ENCODE data around the gene LLPH. TPM values are rescaled to one million over a fixed set of nuclear protein-coding genes. Genes with fewer than 3 reads are reported as not detected.

LLPH gene
- total and polyA plus RNA-seq, 12 donors = 5.5 to 145 (median 33.3) TPM

DNA sequence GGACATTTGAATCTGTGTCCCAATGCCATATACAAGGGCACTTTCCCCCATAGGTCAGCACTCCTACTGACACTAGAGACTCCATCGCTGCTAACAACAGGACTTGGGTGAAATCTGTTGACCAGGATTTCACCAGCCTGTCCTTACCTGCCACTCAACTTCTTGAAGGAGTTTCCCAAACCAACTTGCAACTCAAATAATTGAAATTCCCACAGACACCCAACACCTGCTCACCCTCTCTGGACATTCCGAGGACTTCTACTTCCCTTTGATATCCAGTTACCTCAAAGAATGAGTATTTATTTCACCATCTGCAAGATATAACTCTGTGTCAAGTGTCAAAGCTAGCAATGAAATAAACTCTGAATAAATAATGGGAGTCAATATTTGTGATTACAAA lies 44.6 kb downstream of the LLPH start:
- H3K27ac ChIP-seq = no peak overlapping the region
- intact Hi-C loops (cut with DNase I) = loop anchor here in 1 of 2 donors (10.0 kb wide), 1 partner anchor 491 kb away; no protein-coding TSS in a partner anchor
- TF ChIP-seq POLR2A (IDR thresholded peaks at IDR 0.05) = no peak
- TF ChIP-seq, protein P1, sequence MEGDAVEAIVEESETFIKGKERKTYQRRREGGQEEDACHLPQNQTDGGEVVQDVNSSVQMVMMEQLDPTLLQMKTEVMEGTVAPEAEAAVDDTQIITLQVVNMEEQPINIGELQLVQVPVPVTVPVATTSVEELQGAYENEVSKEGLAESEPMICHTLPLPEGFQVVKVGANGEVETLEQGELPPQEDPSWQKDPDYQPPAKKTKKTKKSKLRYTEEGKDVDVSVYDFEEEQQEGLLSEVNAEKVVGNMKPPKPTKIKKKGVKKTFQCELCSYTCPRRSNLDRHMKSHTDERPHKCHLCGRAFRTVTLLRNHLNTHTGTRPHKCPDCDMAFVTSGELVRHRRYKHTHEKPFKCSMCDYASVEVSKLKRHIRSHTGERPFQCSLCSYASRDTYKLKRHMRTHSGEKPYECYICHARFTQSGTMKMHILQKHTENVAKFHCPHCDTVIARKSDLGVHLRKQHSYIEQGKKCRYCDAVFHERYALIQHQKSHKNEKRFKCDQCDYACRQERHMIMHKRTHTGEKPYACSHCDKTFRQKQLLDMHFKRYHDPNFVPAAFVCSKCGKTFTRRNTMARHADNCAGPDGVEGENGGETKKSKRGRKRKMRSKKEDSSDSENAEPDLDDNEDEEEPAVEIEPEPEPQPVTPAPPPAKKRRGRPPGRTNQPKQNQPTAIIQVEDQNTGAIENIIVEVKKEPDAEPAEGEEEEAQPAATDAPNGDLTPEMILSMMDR (IDR thresholded peaks at IDR 0.05) = no peak
- no peak overlapping the region for H3K4me3 ChIP-seq
- 92 to 100% (median 96%) methylated on average over 2 of the region's 2 CpGs for WGBS, 4 donors
- no peaks in the 10 kb centered on the region for H3K9me3 ChIP-seq (replicated peaks in 1 of 3)
- H3K4me1 ChIP-seq (replicated peaks in 1 of 2) = no peaks in the 10 kb centered on the region
- H3K27me3 ChIP-seq = peaks cover 4% of the 10 kb centered on the region
- H3K36me3 ChIP-seq (replicated peaks in 1 of 2) = no peaks in the 10 kb centered on the region
- no peak for DNase-seq

DNA sequence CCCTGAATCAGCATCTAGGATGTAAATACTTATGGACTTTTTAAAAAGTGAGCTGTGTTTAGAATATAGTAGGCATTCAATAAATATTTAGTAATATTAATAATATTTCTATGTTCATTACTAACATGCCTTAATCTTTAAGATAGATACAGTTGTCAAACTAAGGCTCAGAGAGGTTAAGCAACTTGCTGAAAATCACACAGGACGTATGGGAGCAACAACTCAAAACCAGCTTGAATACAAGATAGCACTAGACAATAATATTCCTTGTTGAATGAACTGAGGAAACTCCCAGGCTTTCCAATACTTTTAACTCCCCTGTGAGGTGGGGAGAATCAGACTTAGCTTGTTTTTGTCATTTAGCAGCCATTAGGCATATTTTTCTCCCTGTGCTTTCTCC lies 45.3 kb downstream of the LLPH start:
- H3K9me3 ChIP-seq (replicated peaks in 1 of 3) = no peaks in the 10 kb centered on the region
- H3K4me3 ChIP-seq = no peak overlapping the region
- H3K4me1 ChIP-seq (replicated peaks in 1 of 2) = no peaks in the 10 kb centered on the region
- TF ChIP-seq POLR2A (IDR thresholded peaks at IDR 0.05) = no peak
- TF ChIP-seq, protein P1 (IDR thresholded peaks at IDR 0.05) = no peak
- no peak overlapping the region for H3K27ac ChIP-seq
- no peaks in the 10 kb centered on the region for H3K36me3 ChIP-seq (replicated peaks in 1 of 2)
- intact Hi-C loops (cut with DNase I) = loop anchor here in 1 of 2 donors (10.0 kb wide), 1 partner anchor 490 kb away; no protein-coding TSS in a partner anchor
- WGBS, 4 donors = 70 to 90% (median 77%) methylated on average over 1 of the region's 1 CpG
- no peak for DNase-seq
- H3K27me3 ChIP-seq = peaks cover 4% of the 10 kb centered on the region

DNA sequence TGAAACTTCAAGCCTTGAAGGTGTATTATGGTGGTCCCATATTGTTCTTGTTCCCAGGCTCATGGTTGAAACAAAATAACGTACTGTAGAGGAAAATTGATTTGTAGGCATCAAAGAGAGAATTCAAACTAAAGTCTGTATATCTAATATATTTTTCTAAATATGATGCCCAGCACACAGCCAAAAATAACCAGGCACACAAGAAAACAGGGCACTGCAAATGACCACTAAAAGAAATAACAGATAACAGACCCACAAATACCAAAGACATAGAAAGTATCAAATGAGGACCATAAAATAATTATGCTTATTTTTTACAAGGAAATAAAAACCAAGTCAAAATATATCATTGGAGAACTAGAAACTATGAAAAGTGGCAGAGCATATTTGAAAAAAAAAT lies 46.8 kb downstream of the LLPH start:
- 72 to 92% (median 79%) methylated on average over 1 of the region's 1 CpG for WGBS, 4 donors
- TF ChIP-seq, protein P1 (IDR thresholded peaks at IDR 0.05) = no peak
- no peak for TF ChIP-seq POLR2A (IDR thresholded peaks at IDR 0.05)
- Histone ChIP-seq H3K9me3 (replicated peaks in 1 of 3) (no peaks in the 10 kb centered on the region), H3K4me1 (replicated peaks in 1 of 2) (no peaks in the 10 kb centered on the region), H3K36me3 (replicated peaks in 1 of 2) (no peaks in the 10 kb centered on the region), H3K27me3 (peaks cover 4% of the 10 kb centered on the region), H3K4me3 (no peak overlapping the region), H3K27ac (no peak overlapping the region)
- no peak for DNase-seq
- intact Hi-C loops (cut with DNase I) = loop anchor here in 1 of 2 donors (10.0 kb wide), 1 partner anchor 489 kb away; no protein-coding TSS in a partner anchor

DNA sequence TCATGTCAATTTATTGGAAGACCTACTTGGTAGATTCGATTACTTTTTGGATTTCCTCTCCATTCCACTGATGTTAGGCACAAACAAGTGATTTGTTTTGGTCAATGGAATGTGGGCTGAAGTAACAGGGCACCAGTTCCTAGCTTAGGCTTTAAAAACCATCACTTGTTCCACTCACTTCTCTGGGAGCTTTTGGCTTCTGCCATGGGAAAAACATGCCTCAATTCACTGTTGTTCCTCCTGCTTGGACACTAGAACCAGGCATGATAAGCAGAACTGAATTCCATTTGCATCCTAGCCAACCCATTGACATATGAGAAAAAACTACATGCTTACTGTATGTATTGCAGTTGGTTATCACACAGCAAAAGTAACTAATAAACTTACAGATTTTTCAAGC lies 47.8 kb downstream of the LLPH start:
- no peaks in the 10 kb centered on the region for H3K36me3 ChIP-seq (replicated peaks in 1 of 2)
- no peaks in the 10 kb centered on the region for H3K9me3 ChIP-seq (replicated peaks in 1 of 3)
- TF ChIP-seq, protein P1 (IDR thresholded peaks at IDR 0.05) = no peak
- no peak overlapping the region for H3K27ac ChIP-seq
- intact Hi-C loops (cut with DNase I) = loop anchor here in 1 of 2 donors (10.0 kb wide), 1 partner anchor 488 kb away; no protein-coding TSS in a partner anchor
- 77 to 97% (median 82%) methylated on average over 1 of the region's 1 CpG for WGBS, 4 donors
- no peaks in the 10 kb centered on the region for H3K27me3 ChIP-seq
- H3K4me1 ChIP-seq (replicated peaks in 1 of 2) = no peaks in the 10 kb centered on the region
- DNase-seq = no peak
- H3K4me3 ChIP-seq = no peak overlapping the region
